OCI-LY3 (cell line): ENCODE data around the gene FLOT1.
"Not testable (repeated sequence)": the region's sequence is repeated elsewhere in the genome, so short reads cannot be mapped to it uniquely, and the experiment has no call there.

Experiments
- CTCF ChIP-seq: fragments of 200-600, 300-600 bp; sonication (generic); IDR thresholded peaks from 2 replicates; pipeline ENCODE4 v1.5.1; 2014; ENCODE audit warnings: antibody characterized with exemption, low read length, low read depth
- EZH2phosphoT487 ChIP-seq: fragments of 200-600 bp; shearing (Covaris generic); IDR thresholded peaks from 2 replicates; pipeline ENCODE4 v1.6.1; 2018; ENCODE audit warnings: antibody characterized with exemption, mixed run types, low read depth

- TF ChIP-seq CTCF, EZH2phosphoT487: not testable (repeated sequence)
These were observed 20.5 kb downstream of the FLOT1 start for GRCh38 chr6:30722025-30722279.
